GM12892 (cell line): ENCODE results near the gene TMEM207.
A peak's percentile ranks its signal among the peaks of the same experiment; 100 is the strongest.

Source experiments
- DNase-seq: peaks from one replicate; pipeline ENCODE4 v3.0.0; 2011; ENCODE audit not compliant: insufficient read length
- FAIRE-seq: peaks from 2 replicates; lab custom pipeline; 2011; peaks lifted over from hg19 to GRCh38; lab: Jason Lieb, UNC
- POLR2A ChIP-seq: IDR thresholded peaks from 2 replicates; pipeline ENCODE4 v1.6.1; 2011; ENCODE audit warnings: low read depth, low read length, control low read depth
- POLR2AphosphoS5 ChIP-seq: IDR thresholded peaks from 2 replicates; pipeline ENCODE4 v1.6.1; 2011; ENCODE audit warnings: low read depth, low read length, control low read depth
- TAF1 ChIP-seq: IDR thresholded peaks from 2 replicates; pipeline ENCODE4 v1.6.1; 2011; ENCODE audit warnings: low read depth, mild to moderate bottlenecking, control low read depth, low read length, borderline replicate concordance

The TMEM207 gene

DNA sequence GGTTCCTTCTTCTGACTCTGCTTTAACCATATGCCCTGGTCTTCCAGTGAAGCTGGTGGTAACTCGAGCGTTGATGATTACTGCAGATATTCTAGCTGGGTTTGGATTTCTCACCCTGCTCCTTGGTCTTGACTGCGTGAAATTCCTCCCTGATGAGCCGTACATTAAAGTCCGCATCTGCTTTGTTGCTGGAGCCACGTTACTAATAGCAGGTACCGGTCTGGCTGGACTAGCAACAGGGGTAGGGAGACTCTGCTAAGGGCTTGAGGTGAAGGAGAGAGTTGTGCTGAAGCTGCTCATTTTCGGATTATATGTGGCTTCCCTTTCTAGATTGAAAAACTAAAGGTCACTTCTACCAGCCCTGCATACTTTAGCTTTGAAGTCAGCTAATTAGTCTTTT is 45.0 kb downstream of the TMEM207 start:
- DNase-seq: no peak
- TF ChIP-seq TAF1 (no peak), POLR2A (no peak), POLR2AphosphoS5 (no peak)
- FAIRE-seq: no peak

- DNase-seq (no peak), FAIRE-seq (peak; percentile 14)
- TF ChIP-seq TAF1: no peak
- no peak for TF ChIP-seq POLR2AphosphoS5
- no peak for TF ChIP-seq POLR2A
Observed at GRCh38 chr3:190401963-190402362, 47.7 kb downstream of the TMEM207 start.

- no peak for DNase-seq
- FAIRE-seq: no peak
- TF ChIP-seq POLR2A: no peak
- TF ChIP-seq POLR2AphosphoS5: no peak
- no peak for TF ChIP-seq TAF1
Observed at GRCh38 chr3:190399677-190400076, 50.0 kb downstream of the TMEM207 start.

DNA sequence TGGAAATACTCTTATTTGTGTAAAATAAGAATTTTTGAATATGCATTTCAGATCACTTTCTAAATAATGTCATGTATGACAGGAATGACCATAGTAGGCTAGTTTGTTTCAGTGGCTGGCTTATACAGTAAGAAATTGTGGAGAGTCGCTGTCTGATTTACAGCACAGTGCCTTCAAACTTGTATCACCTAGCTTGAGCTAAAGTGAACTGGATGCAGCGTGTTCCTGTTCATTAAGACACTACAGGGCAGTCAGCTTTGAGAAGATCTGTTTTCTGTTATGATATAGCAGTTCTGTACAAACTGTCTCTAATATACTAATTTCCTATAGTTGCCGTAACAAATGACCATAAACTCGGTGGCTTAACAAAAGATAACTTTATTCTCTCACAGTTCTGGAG is 51.8 kb downstream of the TMEM207 start:
- no peak for DNase-seq
- no peak for TF ChIP-seq POLR2AphosphoS5
- TF ChIP-seq POLR2A: no peak
- TF ChIP-seq TAF1: no peak
- no peak for FAIRE-seq

GRCh38 chr3:190396001-190396400 is 53.7 kb downstream of the TMEM207 start:
- DNase-seq (no peak), FAIRE-seq (no peak)
- TF ChIP-seq TAF1 (no peak), POLR2AphosphoS5 (no peak), POLR2A (no peak)

- DNase-seq (no peak), FAIRE-seq (no peak)
- no peak for TF ChIP-seq POLR2A
- TF ChIP-seq TAF1: no peak
- TF ChIP-seq POLR2AphosphoS5: no peak
Observed at GRCh38 chr3:190388703-190389102, 61.0 kb downstream of the TMEM207 start.

DNA sequence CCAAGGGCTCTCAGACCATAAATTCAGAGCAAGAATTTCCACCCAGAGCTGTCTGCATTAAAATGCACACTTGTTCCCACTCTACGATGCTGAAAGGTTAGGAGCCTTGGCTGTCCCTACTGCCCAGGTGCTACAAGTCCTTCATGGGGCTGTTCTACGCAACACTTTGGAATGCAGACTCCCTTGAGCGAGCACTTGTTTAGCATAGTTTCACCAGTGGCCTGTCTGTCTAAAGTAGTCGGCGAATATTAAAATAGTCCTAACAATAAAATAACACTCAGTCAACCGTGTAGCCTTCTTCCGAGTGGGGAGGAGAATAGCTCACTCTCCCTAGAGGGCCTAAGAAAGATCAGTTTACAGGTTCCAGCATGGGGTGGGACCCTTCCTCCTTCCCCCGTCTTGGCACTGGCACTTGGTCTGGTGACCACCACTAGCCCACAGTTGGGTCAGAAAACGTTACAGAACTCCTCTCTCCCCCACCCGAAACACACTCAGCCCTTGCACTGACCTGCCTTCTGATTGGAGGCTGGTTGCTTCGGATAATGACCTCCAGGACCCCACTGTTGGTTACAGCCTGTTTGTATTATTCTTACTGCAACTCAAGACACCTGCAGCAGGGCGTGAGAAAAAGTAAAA is 62.0 kb downstream of the TMEM207 start, which contains the start of gene CLDN16:
CLDN16 (plus strand) TSS at position 586 of the 636 bp plus-strand sequence. CDS start 167 bp downstream, outside the sequence.
- no peak for TF ChIP-seq POLR2A
- TF ChIP-seq TAF1: no peak
- TF ChIP-seq POLR2AphosphoS5: no peak
- FAIRE-seq (no peak), DNase-seq (no peak)

GRCh38 chr3:190385731-190386688 is 63.7 kb downstream of the TMEM207 start:
- no peak for DNase-seq
- FAIRE-seq: peak; percentile 44
- TF ChIP-seq POLR2A: no peak

DNA sequence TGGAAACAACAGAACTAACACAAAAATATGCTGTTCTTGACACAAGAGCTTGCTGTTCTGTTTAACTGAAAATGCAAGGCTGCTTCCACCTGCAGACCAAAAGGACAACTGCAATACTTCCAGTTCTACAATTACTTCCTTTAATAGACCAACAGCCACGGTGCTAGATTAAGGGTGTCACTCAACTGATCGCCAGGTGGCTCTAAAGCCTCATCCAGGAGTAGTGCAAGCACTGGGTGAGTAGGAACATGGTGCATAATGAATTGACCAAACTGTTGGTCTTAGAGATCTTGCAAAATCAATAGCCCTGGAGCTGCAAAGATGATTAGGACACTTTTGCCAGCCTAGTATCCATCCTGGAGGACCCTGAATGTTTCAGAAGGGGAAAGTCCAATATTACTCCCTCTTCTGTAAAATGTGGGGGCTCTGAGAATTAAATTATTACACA is 65.4 kb downstream of the TMEM207 start:
- DNase-seq: no peak
- TF ChIP-seq POLR2A (no peak), POLR2AphosphoS5 (no peak), TAF1 (no peak)
- peak; percentile 87 for FAIRE-seq

DNA sequence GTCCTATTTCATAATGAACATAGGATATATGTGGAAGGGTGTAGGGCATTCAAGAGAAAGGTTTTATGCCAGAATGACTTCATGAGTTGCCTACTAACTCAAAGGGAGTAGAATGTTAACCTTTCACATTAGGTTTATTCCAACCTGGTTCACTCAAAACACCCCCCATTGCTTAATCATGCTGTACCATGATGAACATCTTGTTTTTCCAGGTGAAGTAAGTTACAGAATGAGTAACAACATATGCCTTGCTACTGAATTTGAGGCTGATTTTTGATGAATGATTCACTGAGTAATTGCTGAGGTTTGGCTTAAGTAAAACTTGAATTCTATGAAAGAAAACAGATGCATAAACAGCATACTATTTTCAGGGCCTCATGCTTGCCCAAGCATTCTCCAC is 67.6 kb downstream of the TMEM207 start:
- FAIRE-seq (peak; percentile 51), DNase-seq (no peak)
- no peak for TF ChIP-seq TAF1
- no peak for TF ChIP-seq POLR2A
- TF ChIP-seq POLR2AphosphoS5: no peak

DNA sequence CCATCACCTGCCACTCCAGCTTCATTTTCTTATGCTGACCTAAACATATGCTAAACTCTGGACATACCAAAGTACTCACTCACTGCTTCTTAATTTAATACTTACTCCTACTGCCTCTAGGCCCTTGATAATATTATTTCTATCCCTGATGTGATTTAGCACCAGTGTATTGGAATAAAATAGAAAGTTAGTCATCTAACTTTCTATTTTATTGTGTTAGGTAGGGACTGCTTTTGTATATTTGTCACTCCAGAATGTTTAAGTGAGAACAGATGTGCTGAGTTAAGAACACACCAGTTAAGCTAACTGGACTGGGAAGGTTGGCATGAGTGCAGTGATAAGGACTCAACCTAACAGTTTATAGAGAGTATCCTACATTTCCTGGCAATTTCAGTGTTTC is 68.3 kb downstream of the TMEM207 start:
- no peak for TF ChIP-seq POLR2AphosphoS5
- no peak for TF ChIP-seq POLR2A
- TF ChIP-seq TAF1: no peak
- no peak for FAIRE-seq
- no peak for DNase-seq
